Measurements from ENCODE around the gene RGPD4.
"Not testable (repeated sequence)": the region's sequence is repeated elsewhere in the genome, so short reads cannot be mapped to it uniquely, and the experiment has no call there.

Gene RGPD4

GRCh38 chr2:107826749-107827148 is at the start of gene RGPD4:
RGPD4 (plus strand) TSS chr2:107826892; CDS start chr2:107827014, 122 bp downstream.
- not testable (repeated sequence) for DNase-seq (ENCODE audit: low read depth, low spot score)

- DNase-seq (ENCODE audit: low read depth, low spot score): no peak
Measured at GRCh38 chr2:107777974-107778373, 48.7 kb upstream of the RGPD4 start.

- DNase-seq (ENCODE audit: low read depth, low spot score): no peak
Measured at GRCh38 chr2:107785756-107786155, 40.9 kb upstream of the RGPD4 start.

- DNase-seq (ENCODE audit: low read depth, low spot score): no peak
Measured at GRCh38 chr2:107790837-107791236, 35.9 kb upstream of the RGPD4 start.

GRCh38 chr2:107801498-107801897 is 25.2 kb upstream of the RGPD4 start:
- no peak for DNase-seq (ENCODE audit: low read depth, low spot score)

GRCh38 chr2:107804608-107805498 is 21.8 kb upstream of the RGPD4 start:
- no peak for DNase-seq (ENCODE audit: low read depth, low spot score)

- DNase-seq (ENCODE audit: low read depth, low spot score): no peak
Measured at GRCh38 chr2:107806901-107807300, 19.8 kb upstream of the RGPD4 start.

- no peak for DNase-seq (ENCODE audit: low read depth, low spot score)
Measured at GRCh38 chr2:107807988-107808387, 18.7 kb upstream of the RGPD4 start.

- no peak for DNase-seq (ENCODE audit: low read depth, low spot score)
Measured at GRCh38 chr2:107808959-107809358, 17.7 kb upstream of the RGPD4 start.

- DNase-seq (ENCODE audit: low read depth, low spot score): no peak
Measured at GRCh38 chr2:107809835-107810234, 16.9 kb upstream of the RGPD4 start.

GRCh38 chr2:107810734-107811133 is 16.0 kb upstream of the RGPD4 start:
- DNase-seq (ENCODE audit: low read depth, low spot score): no peak

GRCh38 chr2:107811411-107811810 is 15.3 kb upstream of the RGPD4 start:
- DNase-seq (ENCODE audit: low read depth, low spot score): no peak

- no peak for DNase-seq (ENCODE audit: low read depth, low spot score)
Measured at GRCh38 chr2:107812006-107812405, 14.7 kb upstream of the RGPD4 start.

- DNase-seq (ENCODE audit: low read depth, low spot score): no peak
Measured at GRCh38 chr2:107817378-107817777, 9.3 kb upstream of the RGPD4 start.

- no peak for DNase-seq (ENCODE audit: low read depth, low spot score)
Measured at GRCh38 chr2:107822302-107822701, 4.4 kb upstream of the RGPD4 start.

- DNase-seq (ENCODE audit: low read depth, low spot score): no peak
Measured at GRCh38 chr2:107824451-107825205, 2.1 kb upstream of the RGPD4 start.

- DNase-seq (ENCODE audit: low read depth, low spot score): no peak
Measured at GRCh38 chr2:107825206-107825563, 1.5 kb upstream of the RGPD4 start.

GRCh38 chr2:107829514-107829913 is 2.8 kb downstream of the RGPD4 start:
- not testable (repeated sequence) for DNase-seq (ENCODE audit: low read depth, low spot score)

GRCh38 chr2:107833152-107833551 is 6.5 kb downstream of the RGPD4 start:
- not testable (repeated sequence) for DNase-seq (ENCODE audit: low read depth, low spot score)

- not testable (repeated sequence) for DNase-seq (ENCODE audit: low read depth, low spot score)
Measured at GRCh38 chr2:107833618-107834017, 6.9 kb downstream of the RGPD4 start.

- not testable (repeated sequence) for DNase-seq (ENCODE audit: low read depth, low spot score)
Measured at GRCh38 chr2:107916121-107916520, 89.4 kb downstream of the RGPD4 start.

- not testable (repeated sequence) for DNase-seq (ENCODE audit: low read depth, low spot score)
Measured at GRCh38 chr2:107916696-107917370, 90.1 kb downstream of the RGPD4 start.
